ENCODE results near the gene IL31.

IL31 gene

GRCh38 chr12:122159882-122160281 is 14.1 kb downstream of the IL31 start:
- in situ Hi-C loops (cut with HindIII; ENCODE audit: low sequenced_read_pairs): no loop called here

- in situ Hi-C loops (cut with HindIII; ENCODE audit: low sequenced_read_pairs): no loop called here
Measured at GRCh38 chr12:122158700-122159285, 15.2 kb downstream of the IL31 start.

DNA sequence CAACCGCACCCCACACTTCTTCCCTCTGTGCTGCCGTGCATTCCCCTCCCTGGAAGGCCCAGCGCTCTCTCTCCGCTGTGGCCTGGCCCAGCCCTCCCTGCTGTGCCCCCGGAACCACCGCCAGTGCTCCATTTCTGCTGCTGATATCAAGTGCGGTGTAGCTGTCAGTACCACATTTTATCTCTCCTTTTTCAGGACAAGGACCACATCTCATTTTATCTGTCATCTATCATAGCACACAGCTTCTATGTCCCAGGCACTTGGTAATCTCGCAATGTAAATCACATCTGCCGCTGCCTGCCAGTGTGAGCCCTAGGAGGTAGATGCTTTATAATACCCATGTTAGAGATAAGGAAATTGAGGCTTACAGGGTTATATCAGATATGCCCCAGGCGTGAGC is 18.3 kb downstream of the IL31 start:
- in situ Hi-C loops (cut with HindIII; ENCODE audit: low sequenced_read_pairs): no loop called here

- in situ Hi-C loops (cut with HindIII; ENCODE audit: low sequenced_read_pairs): no loop called here
Measured at GRCh38 chr12:122152754-122153153, 21.3 kb downstream of the IL31 start.

- in situ Hi-C loops (cut with HindIII; ENCODE audit: low sequenced_read_pairs): no loop called here
Measured at GRCh38 chr12:122150127-122150681, 23.8 kb downstream of the IL31 start.

DNA sequence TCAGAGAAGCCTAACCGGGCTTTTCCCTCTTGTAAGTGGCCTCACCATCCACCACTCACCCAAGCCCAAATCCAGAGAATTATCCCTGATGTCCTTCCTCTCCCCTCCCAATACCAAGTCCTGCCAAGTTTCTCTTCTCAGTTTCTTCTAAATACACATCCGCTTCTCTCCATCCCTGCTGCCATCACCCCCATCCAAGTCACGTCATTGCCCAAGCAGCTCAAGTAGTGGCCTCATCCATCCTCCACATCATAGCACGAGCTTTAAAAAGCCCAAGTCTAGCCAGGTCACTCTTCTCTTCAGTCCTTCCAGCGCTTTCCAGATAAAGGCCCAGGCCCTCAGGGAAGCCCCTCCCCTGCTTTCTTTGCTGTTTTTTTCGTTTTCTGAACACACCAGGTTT is 25.4 kb downstream of the IL31 start:
- in situ Hi-C loops (cut with HindIII; ENCODE audit: low sequenced_read_pairs): no loop called here

DNA sequence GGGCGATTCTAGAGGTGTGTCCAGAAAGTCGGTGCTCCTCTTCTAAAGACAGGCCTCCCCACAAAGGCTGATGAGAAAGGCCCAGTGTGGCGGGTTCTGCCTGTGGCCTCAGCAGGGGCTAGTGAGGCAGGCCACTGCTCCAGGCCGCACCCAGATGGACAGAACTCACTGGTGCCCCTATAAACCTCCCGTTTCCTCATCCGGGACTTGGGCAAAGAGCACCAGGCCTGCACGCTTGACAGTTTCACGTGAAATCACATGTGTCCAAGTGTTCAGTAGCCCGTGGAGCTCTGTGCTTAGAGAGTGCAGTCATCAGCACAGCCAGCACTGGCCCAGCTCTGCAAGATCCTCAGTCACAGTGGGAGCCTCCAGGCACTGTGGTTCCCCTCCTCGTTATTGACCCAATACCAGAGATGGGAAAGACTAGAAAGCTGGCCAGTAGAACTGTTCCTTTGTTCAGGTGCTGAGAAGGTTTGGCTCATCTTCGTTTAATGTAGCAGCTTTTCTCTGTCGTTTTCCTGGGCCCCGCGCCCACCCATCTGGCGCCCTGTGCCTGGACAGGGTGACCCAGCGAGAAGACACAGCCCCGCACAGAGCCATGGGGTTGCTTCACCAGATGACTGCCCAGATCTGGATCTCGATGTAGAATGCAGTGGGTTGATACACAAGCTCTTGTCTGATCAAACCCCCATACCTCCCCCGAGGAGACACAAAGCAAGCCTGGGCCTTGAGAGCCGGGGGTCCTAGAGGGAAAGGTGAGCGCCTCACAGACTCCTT is 26.3 kb downstream of the IL31 start:
- in situ Hi-C loops (cut with HindIII; ENCODE audit: low sequenced_read_pairs): no loop called here

- in situ Hi-C loops (cut with HindIII; ENCODE audit: low sequenced_read_pairs): no loop called here
Measured at GRCh38 chr12:122145505-122146330, 28.3 kb downstream of the IL31 start.

GRCh38 chr12:122144885-122145284 is 29.1 kb downstream of the IL31 start:
- in situ Hi-C loops (cut with HindIII; ENCODE audit: low sequenced_read_pairs): no loop called here

- in situ Hi-C loops (cut with HindIII; ENCODE audit: low sequenced_read_pairs): no loop called here
Measured at GRCh38 chr12:122142857-122143256, 31.2 kb downstream of the IL31 start.

GRCh38 chr12:122141911-122142725 is 31.9 kb downstream of the IL31 start:
- in situ Hi-C loops (cut with HindIII; ENCODE audit: low sequenced_read_pairs): no loop called here

DNA sequence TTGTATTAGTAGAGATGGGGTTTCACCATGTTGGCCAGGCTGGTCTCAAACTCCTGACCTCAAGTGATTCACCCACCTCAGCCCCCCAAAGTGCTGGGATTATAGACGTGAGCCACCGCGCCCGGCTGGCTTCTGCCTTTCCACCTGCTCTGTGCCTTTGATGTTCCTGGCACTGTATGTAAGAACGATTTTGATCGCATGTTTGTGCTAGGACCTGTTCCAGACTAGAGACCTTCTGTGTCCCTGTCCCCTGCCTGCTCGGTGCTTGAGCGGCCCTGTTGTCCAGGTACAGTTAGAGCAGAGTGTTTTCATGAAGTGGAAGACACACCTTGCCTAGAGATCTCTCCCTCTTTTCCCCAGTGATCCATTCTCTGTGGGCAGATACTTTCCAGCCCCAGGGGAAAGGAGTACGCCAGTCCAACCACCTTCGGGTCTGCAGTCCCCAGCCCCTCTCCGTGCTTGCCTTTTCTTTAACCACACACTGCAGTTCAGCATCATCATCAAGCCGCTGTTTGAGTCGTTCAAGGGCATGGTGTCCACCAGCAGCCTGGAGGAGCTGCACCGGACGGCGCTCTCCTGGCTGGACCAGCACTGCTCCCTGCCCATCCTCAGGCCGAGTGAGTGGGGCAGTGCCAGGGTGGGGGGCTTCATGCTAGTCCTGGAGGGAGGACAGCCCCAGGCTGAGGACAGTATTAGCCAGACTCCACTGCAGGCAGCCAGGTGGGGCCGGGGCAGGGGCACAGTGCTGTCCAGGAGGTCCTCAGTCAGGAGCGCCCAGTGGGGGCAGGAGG is 33.4 kb downstream of the IL31 start:
- in situ Hi-C loops (cut with HindIII; ENCODE audit: low sequenced_read_pairs): no loop called here

DNA sequence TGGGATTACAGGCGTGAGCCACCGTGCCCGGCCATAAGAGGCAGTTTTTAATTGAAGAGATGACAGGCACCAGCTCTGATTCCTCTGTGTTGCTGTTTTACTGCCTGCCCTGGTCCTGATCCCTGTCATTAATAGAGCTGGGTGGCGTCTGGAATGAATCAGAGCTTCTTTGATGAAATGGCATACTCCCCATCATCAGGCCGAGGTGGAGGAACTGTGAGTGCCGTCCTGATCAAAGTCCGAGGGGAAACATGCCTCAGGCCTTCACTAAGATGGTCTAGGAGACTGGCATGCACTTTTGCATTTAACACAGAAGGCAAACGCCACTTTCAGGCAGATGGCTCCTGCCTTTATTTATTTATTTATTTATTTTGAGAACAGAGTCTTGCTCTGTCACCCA is 34.1 kb downstream of the IL31 start:
- in situ Hi-C loops (cut with HindIII; ENCODE audit: low sequenced_read_pairs): no loop called here

GRCh38 chr12:122139266-122139665 is 34.8 kb downstream of the IL31 start:
- in situ Hi-C loops (cut with HindIII; ENCODE audit: low sequenced_read_pairs): no loop called here

DNA sequence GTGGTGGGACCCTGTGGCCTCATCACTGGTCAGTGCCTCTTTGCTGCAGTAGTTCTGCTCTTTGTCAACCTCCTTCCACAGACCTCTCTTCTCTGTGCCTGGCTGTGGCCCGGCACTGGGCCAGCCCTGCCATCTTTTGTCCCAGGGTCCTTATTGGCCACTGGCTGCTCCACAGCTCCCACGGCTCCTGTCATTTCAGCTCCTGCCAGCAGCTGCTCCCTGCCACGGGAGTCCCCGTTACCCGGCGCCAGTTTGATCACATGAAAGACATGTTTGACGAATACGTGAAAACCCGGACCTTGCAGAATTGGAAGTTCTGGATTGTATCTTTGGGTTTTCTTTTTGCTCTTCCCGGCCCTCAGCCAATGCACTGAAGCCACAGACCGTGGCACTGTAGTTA is 35.4 kb downstream of the IL31 start:
- in situ Hi-C loops (cut with HindIII; ENCODE audit: low sequenced_read_pairs): no loop called here

- in situ Hi-C loops (cut with HindIII; ENCODE audit: low sequenced_read_pairs): no loop called here
Measured at GRCh38 chr12:122138181-122138580, 35.8 kb downstream of the IL31 start.

DNA sequence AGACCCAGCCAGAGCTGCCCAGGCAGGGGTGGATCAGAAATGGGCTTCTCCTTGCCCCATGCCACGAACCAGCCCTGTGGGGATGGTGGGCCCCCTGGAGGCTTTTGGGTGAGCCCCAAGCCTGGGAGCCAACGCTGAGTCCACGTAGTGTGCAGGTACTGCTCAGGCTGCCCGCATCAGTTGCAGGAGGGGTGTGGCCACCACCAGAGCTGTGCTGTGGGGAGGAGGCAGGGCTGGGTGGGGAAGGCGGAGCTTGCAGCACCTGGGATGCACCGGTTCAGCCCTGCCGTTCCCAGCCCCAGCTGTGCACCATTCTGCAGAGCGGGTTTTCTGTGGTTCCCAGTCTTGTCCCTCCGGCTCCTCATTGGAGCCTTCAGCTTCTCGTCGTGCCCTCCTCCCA is 36.3 kb downstream of the IL31 start:
- in situ Hi-C loops (cut with HindIII; ENCODE audit: low sequenced_read_pairs): no loop called here

DNA sequence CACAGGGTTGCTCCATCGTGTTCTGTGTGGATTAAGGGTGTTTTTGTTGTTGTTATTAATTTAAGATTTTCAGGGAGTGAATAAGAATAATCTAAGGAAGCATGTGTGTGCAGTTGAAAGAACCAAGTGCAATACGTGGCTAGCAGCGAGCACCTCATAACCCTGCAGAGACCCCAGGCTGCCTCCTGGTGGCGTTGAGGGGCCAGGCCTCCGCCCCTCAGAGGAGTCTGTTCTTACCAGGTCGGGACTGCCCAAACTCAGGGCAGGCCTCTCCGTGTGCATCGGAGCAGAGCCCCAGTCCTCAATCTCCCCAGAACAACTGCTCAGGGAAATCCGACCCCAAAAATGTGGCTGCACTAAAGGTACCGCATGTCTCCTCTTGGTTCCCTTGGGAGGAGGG is 36.8 kb downstream of the IL31 start:
- in situ Hi-C loops (cut with HindIII; ENCODE audit: low sequenced_read_pairs): no loop called here

DNA sequence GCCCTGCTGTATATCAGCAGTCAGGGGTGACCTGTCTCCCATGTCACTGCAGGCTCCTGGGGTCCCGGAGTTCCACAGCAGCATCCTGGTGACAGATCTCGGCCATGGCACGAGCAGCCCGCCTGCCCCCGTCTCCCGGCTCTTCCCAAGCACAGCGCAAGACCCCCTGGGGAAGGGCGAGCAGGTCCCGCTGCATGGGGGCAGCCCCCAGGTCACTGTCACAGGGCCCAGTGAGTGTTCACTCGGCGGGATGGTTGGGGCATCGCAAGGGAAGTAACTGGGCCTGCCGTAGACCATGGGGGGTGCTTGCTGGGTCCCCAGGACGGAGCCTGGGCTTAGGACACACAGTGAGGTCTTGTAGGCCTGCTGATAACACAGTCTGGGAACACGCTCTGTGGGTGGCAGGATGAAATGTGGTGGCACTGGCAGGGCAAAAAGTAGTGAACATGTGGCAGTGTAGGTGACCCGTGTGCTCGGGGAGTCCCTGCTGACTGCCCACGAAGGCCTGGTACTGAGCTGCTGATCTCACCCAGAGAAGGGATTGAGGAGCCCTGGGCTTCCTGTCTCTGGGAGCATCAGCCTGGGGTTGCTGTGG is 38.5 kb downstream of the IL31 start:
- in situ Hi-C loops (cut with HindIII; ENCODE audit: low sequenced_read_pairs): no loop called here

Data from DLD1 (cell line).